Transverse colon (tissue), 4 donors: ENCODE measurements around the gene ERG. TPM values are rescaled to one million over a fixed set of nuclear protein-coding genes. Genes with fewer than 3 reads are reported as not detected.

Experiments used
- DNase-seq: peaks from one replicate; pipeline ENCODE4 v3.0.0-alpha.2; 2019
- H3K27ac ChIP-seq, 4 donors: fragments of 200-600 bp; sonication (generic); 2 replicates each; pipeline ENCODE4 v1.5.1; 2016 to 2018; ENCODE audit warnings: inconsistent platforms in 4 of 4
- H3K27me3 ChIP-seq: fragments of 200-600 bp; sonication (generic); 2 replicates; pipeline ENCODE4 v1.5.1; 2017; ENCODE audit warnings: inconsistent platforms
- H3K36me3 ChIP-seq, 4 donors: fragments of 200-600 bp; sonication (generic); 2 replicates each; pipeline ENCODE4 v1.5.1; 2017 to 2019; ENCODE audit warnings: inconsistent platforms in 4 of 4
- H3K4me1 ChIP-seq, 4 donors: fragments of 200-600 bp; sonication (generic); 2 replicates each; pipeline ENCODE4 v1.5.1; 2017 to 2020; ENCODE audit warnings: inconsistent platforms in 4 of 4
- H3K4me3 ChIP-seq, 4 donors: fragments of 200-600 bp; sonication (generic); 1 replicate in 1 of 4; 2 replicates in 3 of 4; pipeline versions ENCODE4 v1.5.1 to v1.6.1; 2017 to 2019; ENCODE audit warnings: inconsistent platforms in 4 of 4
- H3K9me3 ChIP-seq, 2 donors: fragments of 200-600 bp; sonication (generic); 2 replicates each; pipeline ENCODE4 v1.5.1; 2017 to 2019; ENCODE audit warnings: inconsistent platforms in 2 of 2
- EP300 ChIP-seq: sonication (generic); formaldehyde crosslinking; IDR thresholded peaks from one replicate; pipeline ENCODE4 v1.6.1; 2017; ENCODE audit warnings: antibody characterized with exemption, low read depth
- POLR2A ChIP-seq: fragments of 450-650 bp; IDR thresholded peaks from one replicate; pipeline ENCODE4 v1.6.1; 2016; ENCODE audit warnings: antibody characterized with exemption, mild to moderate bottlenecking, moderate library complexity
- POLR2AphosphoS5 ChIP-seq, 3 donors: sonication (generic); formaldehyde crosslinking; IDR thresholded peaks; one replicate each; pipeline ENCODE4 v1.6.1; 2016; ENCODE audit warnings: antibody characterized with exemption in 3 of 3
- WGBS, 2 donors: methylation state at CpG; one replicate each; pipeline ENCODE4 v1.1.5; 2018; ENCODE audit warnings: low coverage in 1 of 2; 5-methylcytosine and 5-hydroxymethylcytosine counted together
- in situ Hi-C, 4 donors: fragments of 200-750 bp; cut with MboI; loops; one replicate each; pipeline versions ENCODE4 v1.15.0 to v1.15.1; 2017; ENCODE audit warnings: low sequenced_read_pairs in 3 of 4, low pct_ligation_motif_present in 1 of 4, low pct_unique_long_range_greater_than_20kb in 1 of 4
- intact Hi-C: fragments of 100-400 bp; cut with DNase I; formaldehyde crosslinking; loops from one replicate; pipeline ENCODE4 v1.15.1; 2023; ENCODE audit warnings: low total_unique reads
- total RNA-seq, 4 donors: library from RNA; depleted of rRNA; stranded (reverse); fragments of >200 nt; gene quantifications; one replicate each; pipeline ENCODE4 v1.1.0, GENCODE V29; 2016
- TF ChIP-seq, protein P1 (sequence below), 5 experiments: fragments of 200-600 bp in 3 of 5; fragments of 450-650 bp in 2 of 5; sonication (generic) in 3 of 5; IDR thresholded peaks; 1 replicate in 2 of 5; 2 replicates in 3 of 5; pipeline ENCODE4 v1.5.1; 2016 to 2017; ENCODE audit warnings: antibody characterized with exemption in 5 of 5, inconsistent platforms in 3 of 5, mild to moderate bottlenecking in 2 of 5, moderate library complexity in 1 of 5

The ERG gene
- total RNA-seq, 4 donors from 2014 or later, result 1.5 to 8.6 (median 3.7) TPM

GRCh38 chr21:38351176-38351959, 146.9 kb downstream of the ERG start:
- 87% methylated on average over 16 of the region's 16 CpGs; no CpG with 5 or more reads in 1 of the 2 donors for WGBS, 2 donors
- Histone ChIP-seq H3K27me3 (peaks cover 24% of the 10 kb centered on the region), H3K9me3 (no peaks in the 10 kb centered on the region), H3K4me1 (peaks cover 0 to 9% (median 2%) of the 10 kb centered on the region in 4 donors), H3K4me3 (no peak overlapping the region), H3K27ac (no peak overlapping the region), H3K36me3 (no peaks in the 10 kb centered on the region)
- in situ Hi-C loops (loop anchor here (5.0 to 25.0 kb wide), 7 partner anchors 137 to 664 kb away; no protein-coding TSS in a partner anchor), intact Hi-C loops (loop anchor here (5.0 kb wide), 1 partner anchor 129 kb away; no protein-coding TSS in a partner anchor)
- DNase-seq, result no peak
- TF ChIP-seq POLR2A (no peak), EP300 (no peak), POLR2AphosphoS5 (IDR thresholded peaks at IDR 0.05) (no peak)
- TF ChIP-seq, protein P1, sequence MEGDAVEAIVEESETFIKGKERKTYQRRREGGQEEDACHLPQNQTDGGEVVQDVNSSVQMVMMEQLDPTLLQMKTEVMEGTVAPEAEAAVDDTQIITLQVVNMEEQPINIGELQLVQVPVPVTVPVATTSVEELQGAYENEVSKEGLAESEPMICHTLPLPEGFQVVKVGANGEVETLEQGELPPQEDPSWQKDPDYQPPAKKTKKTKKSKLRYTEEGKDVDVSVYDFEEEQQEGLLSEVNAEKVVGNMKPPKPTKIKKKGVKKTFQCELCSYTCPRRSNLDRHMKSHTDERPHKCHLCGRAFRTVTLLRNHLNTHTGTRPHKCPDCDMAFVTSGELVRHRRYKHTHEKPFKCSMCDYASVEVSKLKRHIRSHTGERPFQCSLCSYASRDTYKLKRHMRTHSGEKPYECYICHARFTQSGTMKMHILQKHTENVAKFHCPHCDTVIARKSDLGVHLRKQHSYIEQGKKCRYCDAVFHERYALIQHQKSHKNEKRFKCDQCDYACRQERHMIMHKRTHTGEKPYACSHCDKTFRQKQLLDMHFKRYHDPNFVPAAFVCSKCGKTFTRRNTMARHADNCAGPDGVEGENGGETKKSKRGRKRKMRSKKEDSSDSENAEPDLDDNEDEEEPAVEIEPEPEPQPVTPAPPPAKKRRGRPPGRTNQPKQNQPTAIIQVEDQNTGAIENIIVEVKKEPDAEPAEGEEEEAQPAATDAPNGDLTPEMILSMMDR (IDR thresholded peaks at IDR 0.05), result no peak

- intact Hi-C loops (loop anchor here (5.0 kb wide), 1 partner anchor 128 kb away; no protein-coding TSS in a partner anchor), in situ Hi-C loops (loop anchor here (5.0 to 25.0 kb wide), 7 partner anchors 136 to 663 kb away; no protein-coding TSS in a partner anchor)
- 60 to 79% methylated on average over 1 to 3 of the region's 3 CpGs for WGBS, 2 donors
- Histone ChIP-seq H3K4me1 (peaks cover 0 to 9% (median 2%) of the 10 kb centered on the region in 4 donors), H3K27ac (no peak overlapping the region), H3K9me3 (no peaks in the 10 kb centered on the region), H3K27me3 (peaks cover 21% of the 10 kb centered on the region), H3K4me3 (no peak overlapping the region), H3K36me3 (no peaks in the 10 kb centered on the region)
- no peak for DNase-seq
- TF ChIP-seq POLR2AphosphoS5 (IDR thresholded peaks at IDR 0.05) (no peak), EP300 (no peak), POLR2A (no peak)
- TF ChIP-seq, protein P1 (IDR thresholded peaks at IDR 0.05), result no peak
These were observed 147.6 kb downstream of the ERG start for GRCh38 chr21:38350684-38351083.

GRCh38 chr21:38349977-38350376, 148.3 kb downstream of the ERG start:
- in situ Hi-C loops, result loop anchor here (5.0 to 25.0 kb wide), 7 partner anchors 135 to 663 kb away; no protein-coding TSS in a partner anchor
- H3K4me1 ChIP-seq, result peaks cover 0 to 9% (median 2%) of the 10 kb centered on the region in 4 donors
- H3K9me3 ChIP-seq, result no peaks in the 10 kb centered on the region
- DNase-seq, result no peak
- H3K36me3 ChIP-seq, result no peaks in the 10 kb centered on the region
- H3K27ac ChIP-seq, result no peak overlapping the region
- TF ChIP-seq EP300 (no peak), POLR2A (no peak), POLR2AphosphoS5 (IDR thresholded peaks at IDR 0.05) (no peak)
- TF ChIP-seq, protein P1 (IDR thresholded peaks at IDR 0.05), result no peak
- peaks cover 14% of the 10 kb centered on the region for H3K27me3 ChIP-seq
- intact Hi-C loops, result loop anchor here (5.0 kb wide), 1 partner anchor 128 kb away; no protein-coding TSS in a partner anchor
- WGBS, 2 donors, result 91% methylated on average over 2 of the region's 2 CpGs; no CpG with 5 or more reads in 1 of the 2 donors
- no peak overlapping the region for H3K4me3 ChIP-seq

DNA sequence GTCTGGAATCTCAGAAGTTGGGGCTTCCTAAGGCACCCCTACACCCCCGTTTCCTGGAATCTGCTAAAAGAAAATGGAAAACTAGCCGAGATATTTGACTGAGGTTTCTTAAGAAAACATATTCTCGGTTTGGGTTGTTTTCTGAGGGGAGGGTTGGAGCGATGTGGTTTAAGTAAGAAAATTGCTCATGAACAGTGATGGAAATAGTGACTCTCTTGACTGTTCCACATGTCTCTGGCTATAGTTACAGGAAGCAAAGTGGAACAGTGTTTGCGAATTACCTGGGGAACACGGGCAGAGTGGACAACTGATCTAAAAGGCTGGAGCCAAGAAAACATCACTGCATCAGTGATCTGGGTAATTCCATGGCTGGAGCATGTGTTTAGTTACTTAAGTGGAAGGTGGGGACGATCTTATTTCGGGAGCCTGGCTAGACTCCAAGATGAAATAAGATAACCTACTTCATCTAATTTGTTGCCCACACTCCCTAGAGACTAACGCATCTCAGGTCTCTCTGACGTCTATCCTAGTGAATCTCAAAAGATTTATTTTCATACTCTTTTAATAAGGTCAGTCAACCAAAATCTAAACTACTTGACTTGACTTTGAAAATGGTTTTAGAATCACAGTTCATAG, 149.0 kb downstream of the ERG start:
- DNase-seq, result no peak
- Histone ChIP-seq H3K27ac (no peak overlapping the region), H3K36me3 (no peaks in the 10 kb centered on the region), H3K4me3 (no peak overlapping the region), H3K4me1 (peaks cover 0 to 9% (median 2%) of the 10 kb centered on the region in 4 donors), H3K27me3 (peaks cover 13% of the 10 kb centered on the region), H3K9me3 (no peaks in the 10 kb centered on the region)
- in situ Hi-C loops, result no loop called here
- intact Hi-C loops, result no loop called here
- WGBS, 2 donors, result 55 to 65% methylated on average over 8 to 10 of the region's 10 CpGs
- TF ChIP-seq, protein P1 (IDR thresholded peaks at IDR 0.05), result no peak
- TF ChIP-seq POLR2A (no peak), EP300 (no peak)
